Thyroid gland (tissue), 4 donors: ENCODE measurements around the gene RNF213. TPM values are rescaled to one million over a fixed set of nuclear protein-coding genes. Genes with fewer than 3 reads are reported as not detected.

Experiments
- DNase-seq, 2 donors: peaks; one replicate each; pipeline ENCODE4 v3.0.0-alpha.2; 2019
- H3K27ac ChIP-seq, 3 donors: fragments of 200-600 bp; sonication (generic); 1 replicate in 2 of 3; 2 replicates in 1 of 3; pipeline ENCODE4 v1.5.1; 2016 to 2019; ENCODE audit warnings: mild to moderate bottlenecking in 1 of 3, moderate library complexity in 1 of 3
- H3K27me3 ChIP-seq: fragments of 200-600 bp; sonication (generic); one replicate; pipeline ENCODE4 v1.5.1; 2019
- H3K36me3 ChIP-seq, 2 donors: fragments of 200-600 bp; sonication (generic); one replicate each; pipeline ENCODE4 v1.5.1; 2016 to 2019
- H3K4me1 ChIP-seq, 2 donors: fragments of 200-600 bp; sonication (generic); one replicate each; pipeline ENCODE4 v1.5.1; 2017 to 2019
- H3K4me3 ChIP-seq, 3 donors: fragments of 200-600 bp; sonication (generic); replicated peaks in 1 of 3; 1 replicate in 2 of 3; 2 replicates in 1 of 3; pipeline ENCODE4 v1.5.1; 2016; ENCODE audit warnings: mild to moderate bottlenecking in 1 of 3
- H3K9me3 ChIP-seq: fragments of 200-600 bp; sonication (generic); one replicate; pipeline ENCODE4 v1.5.1; 2017
- CTCF ChIP-seq, 6 experiments: fragments of 200-600 bp in 3 of 6; fragments of 450-650 bp in 3 of 6; sonication (generic) in 3 of 6; IDR thresholded peaks; one replicate each; pipeline ENCODE4 v1.5.1; 2016 to 2019; ENCODE audit warnings: antibody characterized with exemption in 6 of 6, mild to moderate bottlenecking in 2 of 6, inconsistent platforms in 1 of 6, moderate library complexity in 1 of 6
- POLR2A ChIP-seq, 2 donors: fragments of 450-650 bp; IDR thresholded peaks; one replicate each; pipeline ENCODE4 v1.6.1; 2017; ENCODE audit warnings: antibody characterized with exemption in 2 of 2, mild to moderate bottlenecking in 2 of 2, moderate library complexity in 1 of 2
- WGBS, 2 donors: methylation state at CpG; one replicate each; pipeline ENCODE4 v1.1.5; 2017; 5-methylcytosine and 5-hydroxymethylcytosine counted together
- intact Hi-C: fragments of 100-400 bp; cut with DNase I; formaldehyde crosslinking; loops from one replicate; pipeline ENCODE4 v1.15.1; 2023
- total RNA-seq, 4 donors: library from RNA; depleted of rRNA; stranded (reverse); fragments of >200 nt; gene quantifications; one replicate each; pipeline ENCODE4 v1.2.3, GENCODE V29; 2016

Gene RNF213
- total RNA-seq, 4 donors from 2014 or later = 107 to 245 (median 187) TPM

GRCh38 chr17:80245566-80246265 lies 14.9 kb upstream of the RNF213 start:
- Histone ChIP-seq H3K9me3 (no peaks in the 10 kb centered on the region), H3K27me3 (no peaks in the 10 kb centered on the region), H3K4me1 (no peaks in the 10 kb centered on the region), H3K36me3 (peaks cover 52 to 55% of the 10 kb centered on the region in 2 donors), H3K27ac (no peak overlapping the region), H3K4me3 (no peak overlapping the region)
- DNase-seq = no peak
- WGBS, 2 donors = 90 to 94% methylated on average over 18 to 20 of the region's 27 CpGs
- TF ChIP-seq POLR2A (IDR thresholded peaks at IDR 0.05) (no peak), CTCF (IDR thresholded peaks at IDR 0.05) (no peak)
- intact Hi-C loops = no loop called here

- peaks cover 52 to 53% of the 10 kb centered on the region in 2 donors for H3K36me3 ChIP-seq
- H3K9me3 ChIP-seq = no peaks in the 10 kb centered on the region
- no peaks in the 10 kb centered on the region for H3K27me3 ChIP-seq
- WGBS, 2 donors = 90 to 97% methylated on average over 4 to 17 of the region's 19 CpGs
- TF ChIP-seq POLR2A (IDR thresholded peaks at IDR 0.05) = no peak
- intact Hi-C loops = no loop called here
- no peak overlapping the region for H3K4me3 ChIP-seq
- H3K4me1 ChIP-seq = no peaks in the 10 kb centered on the region
- no peak for DNase-seq
- H3K27ac ChIP-seq = no peak overlapping the region
Observed at GRCh38 chr17:80246266-80246681, 14.4 kb upstream of the RNF213 start.

- no peak overlapping the region for H3K27ac ChIP-seq
- no peak overlapping the region for H3K4me3 ChIP-seq
- TF ChIP-seq POLR2A (IDR thresholded peaks at IDR 0.05) = no peak
- TF ChIP-seq CTCF (IDR thresholded peaks at IDR 0.05) = no peak
- no peaks in the 10 kb centered on the region for H3K27me3 ChIP-seq
- intact Hi-C loops = no loop called here
- H3K4me1 ChIP-seq = no peaks in the 10 kb centered on the region
- DNase-seq = no peak
- H3K9me3 ChIP-seq = no peaks in the 10 kb centered on the region
- WGBS, 2 donors = 94 to 96% methylated on average over 7 to 8 of the region's 8 CpGs
- H3K36me3 ChIP-seq = peaks cover 48 to 51% of the 10 kb centered on the region in 2 donors
Observed at GRCh38 chr17:80246726-80247125, 13.9 kb upstream of the RNF213 start.

- H3K4me3 ChIP-seq = no peak overlapping the region
- no peaks in the 10 kb centered on the region for H3K9me3 ChIP-seq
- H3K27ac ChIP-seq = no peak overlapping the region
- TF ChIP-seq POLR2A (IDR thresholded peaks at IDR 0.05) (no peak), CTCF (IDR thresholded peaks at IDR 0.05) (no peak)
- no peak for DNase-seq
- H3K4me1 ChIP-seq = peaks cover 1 to 2% of the 10 kb centered on the region in 2 donors
- no peaks in the 10 kb centered on the region for H3K27me3 ChIP-seq
- WGBS, 2 donors = 89 to 96% methylated on average over 6 to 15 of the region's 17 CpGs
- peaks cover 40 to 45% of the 10 kb centered on the region in 2 donors for H3K36me3 ChIP-seq
- intact Hi-C loops = no loop called here
Observed at GRCh38 chr17:80247561-80247960, 13.1 kb upstream of the RNF213 start.

- H3K9me3 ChIP-seq = no peaks in the 10 kb centered on the region
- DNase-seq = no peak
- H3K4me1 ChIP-seq = peaks cover 6 to 9% of the 10 kb centered on the region in 2 donors
- H3K4me3 ChIP-seq = no peak overlapping the region
- WGBS, 2 donors = 96 to 98% methylated on average over 9 to 15 of the region's 23 CpGs
- H3K27ac ChIP-seq = no peak overlapping the region
- intact Hi-C loops = no loop called here
- no peak for TF ChIP-seq CTCF (IDR thresholded peaks at IDR 0.05)
- no peak for TF ChIP-seq POLR2A (IDR thresholded peaks at IDR 0.05)
- no peaks in the 10 kb centered on the region for H3K27me3 ChIP-seq
- peaks cover 37 to 44% of the 10 kb centered on the region in 2 donors for H3K36me3 ChIP-seq
Observed at GRCh38 chr17:80248001-80248893, 12.4 kb upstream of the RNF213 start.
